Gastrocnemius medialis (tissue), 4 donors: ENCODE data around the gene CDO1.

ENCODE experiments used
- CTCF ChIP-seq, 5 experiments: fragments of 450-650 bp in 3 of 5; fragments of 200-600 bp in 2 of 5; sonication (generic) in 2 of 5; IDR thresholded peaks in 4 of 5; conservative IDR thresholded peaks in 1 of 5; 1 replicate in 4 of 5; 2 replicates in 1 of 5; pipeline ENCODE4 v1.5.1; 2016 to 2019; ENCODE audit warnings: antibody characterized with exemption in 5 of 5, mild to moderate bottlenecking in 3 of 5, moderate library complexity in 3 of 5
- POLR2A ChIP-seq, 2 donors: fragments of 450-650 bp; IDR thresholded peaks; one replicate each; pipeline ENCODE4 v1.6.1; 2017; ENCODE audit warnings: antibody characterized with exemption in 2 of 2, mild to moderate bottlenecking in 2 of 2, moderate library complexity in 2 of 2

- TF ChIP-seq CTCF (IDR thresholded peaks at IDR 0.05 in 4 of 5, conservative IDR thresholded peaks at IDR 0.05 in 1 of 5) (no peak), POLR2A (IDR thresholded peaks at IDR 0.05) (no peak)
Measured at GRCh38 chr5:115857057-115857479, 40.6 kb upstream of the CDO1 start.
